Measurements from ENCODE around the gene KIAA0232. TPM values are rescaled to one million over a fixed set of nuclear protein-coding genes. Genes with fewer than 3 reads are reported as not detected.
"Not testable (repeated sequence)": the region's sequence is repeated elsewhere in the genome, so short reads cannot be mapped to it uniquely, and the experiment has no call there.

KIAA0232 gene
- total RNA-seq, 1 donor from 2014 or later: 20.9 TPM

DNA sequence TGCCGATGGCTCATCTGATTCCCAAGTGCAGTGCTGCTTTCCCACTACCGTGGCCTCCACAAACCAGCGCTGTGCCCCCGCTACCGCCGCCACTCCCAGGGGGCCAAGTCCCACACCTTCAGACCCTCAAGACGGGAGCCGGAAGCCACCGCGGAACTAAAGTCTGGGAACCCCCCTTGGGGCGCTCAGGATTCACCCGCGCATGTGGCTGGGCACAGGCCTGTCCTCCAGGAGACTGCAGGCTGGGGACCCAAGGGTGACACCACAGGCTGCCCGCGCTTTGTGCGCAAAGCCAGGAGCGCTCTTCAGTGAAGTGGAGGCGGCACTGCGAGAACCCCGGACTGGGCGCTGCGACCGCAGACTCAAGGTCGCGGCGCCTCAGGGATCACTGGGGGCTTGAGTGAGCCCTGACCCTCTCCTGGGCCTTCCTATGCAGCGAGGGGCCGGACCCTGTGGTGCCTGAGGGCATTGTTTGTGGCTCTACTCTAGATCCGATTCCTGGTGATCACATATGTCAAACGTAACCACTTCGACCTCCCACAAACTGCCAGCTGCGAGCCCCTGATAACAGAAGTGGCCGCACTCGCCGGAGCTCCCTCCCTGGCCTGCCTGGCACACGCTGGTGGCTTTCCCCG, 106.7 kb downstream of the KIAA0232 start:
- DNase-seq (ENCODE audit: low read depth): no peak
- TF ChIP-seq, protein P1, sequence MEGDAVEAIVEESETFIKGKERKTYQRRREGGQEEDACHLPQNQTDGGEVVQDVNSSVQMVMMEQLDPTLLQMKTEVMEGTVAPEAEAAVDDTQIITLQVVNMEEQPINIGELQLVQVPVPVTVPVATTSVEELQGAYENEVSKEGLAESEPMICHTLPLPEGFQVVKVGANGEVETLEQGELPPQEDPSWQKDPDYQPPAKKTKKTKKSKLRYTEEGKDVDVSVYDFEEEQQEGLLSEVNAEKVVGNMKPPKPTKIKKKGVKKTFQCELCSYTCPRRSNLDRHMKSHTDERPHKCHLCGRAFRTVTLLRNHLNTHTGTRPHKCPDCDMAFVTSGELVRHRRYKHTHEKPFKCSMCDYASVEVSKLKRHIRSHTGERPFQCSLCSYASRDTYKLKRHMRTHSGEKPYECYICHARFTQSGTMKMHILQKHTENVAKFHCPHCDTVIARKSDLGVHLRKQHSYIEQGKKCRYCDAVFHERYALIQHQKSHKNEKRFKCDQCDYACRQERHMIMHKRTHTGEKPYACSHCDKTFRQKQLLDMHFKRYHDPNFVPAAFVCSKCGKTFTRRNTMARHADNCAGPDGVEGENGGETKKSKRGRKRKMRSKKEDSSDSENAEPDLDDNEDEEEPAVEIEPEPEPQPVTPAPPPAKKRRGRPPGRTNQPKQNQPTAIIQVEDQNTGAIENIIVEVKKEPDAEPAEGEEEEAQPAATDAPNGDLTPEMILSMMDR (conservative IDR thresholded peaks at IDR 0.05; ENCODE audit: low read depth, low read length): no peak
- H3K4me3 ChIP-seq (ENCODE audit: low read depth, low read length): no peak overlapping the region

DNA sequence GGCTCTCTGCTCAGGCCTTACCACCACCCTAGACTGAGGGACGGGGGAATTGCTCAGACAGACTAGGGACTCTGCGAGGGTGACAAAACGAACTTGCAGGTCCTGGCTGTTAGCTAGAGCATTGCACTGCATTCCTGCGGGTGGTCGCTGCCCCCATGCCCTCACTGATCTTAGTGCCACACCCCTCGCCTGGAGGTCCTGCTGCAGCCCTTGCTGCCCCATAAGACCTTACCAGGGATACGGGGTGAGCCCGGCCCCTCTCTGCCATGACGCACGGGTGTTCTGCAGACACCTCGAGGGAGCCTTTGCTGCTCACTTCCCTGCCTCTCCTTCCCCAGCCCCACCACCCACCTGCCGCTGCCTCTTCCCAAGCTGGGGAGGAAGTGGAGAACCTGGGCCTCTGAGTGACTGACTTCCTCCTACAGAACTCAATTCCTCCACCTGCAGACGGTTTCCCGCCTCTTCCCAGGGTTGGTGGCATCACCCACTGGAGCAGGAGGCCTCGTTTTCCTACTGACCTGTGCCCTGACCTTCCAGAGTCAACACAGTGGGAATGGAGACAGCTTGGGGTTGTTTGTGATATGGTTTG, 107.3 kb downstream of the KIAA0232 start:
- no peak for DNase-seq (ENCODE audit: low read depth)
- TF ChIP-seq, protein P1 (conservative IDR thresholded peaks at IDR 0.05; ENCODE audit: low read depth, low read length): no peak
- no peak overlapping the region for H3K4me3 ChIP-seq (ENCODE audit: low read depth, low read length)

DNA sequence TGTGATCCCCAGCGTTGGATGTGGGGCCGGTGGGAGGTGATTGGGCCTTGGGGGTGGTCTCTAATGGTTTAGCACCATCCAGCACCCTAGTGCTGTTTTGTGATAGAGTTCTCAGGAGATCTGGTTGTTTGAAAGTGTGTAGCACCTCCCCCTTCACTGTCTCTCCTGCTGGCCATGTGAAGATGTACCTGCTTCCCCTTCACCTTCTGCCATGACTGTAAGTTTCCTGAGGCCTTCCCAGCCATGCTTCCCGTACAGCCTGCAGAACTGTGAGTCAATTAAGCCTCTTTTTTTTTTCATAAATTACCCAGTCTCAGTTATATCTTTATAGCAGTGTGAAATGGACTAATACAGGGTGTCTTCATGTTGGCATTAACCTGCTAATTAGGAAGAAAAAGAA, 107.8 kb downstream of the KIAA0232 start:
- H3K4me3 ChIP-seq (ENCODE audit: low read depth, low read length): no peak overlapping the region
- no peak for DNase-seq (ENCODE audit: low read depth)
- TF ChIP-seq, protein P1 (conservative IDR thresholded peaks at IDR 0.05; ENCODE audit: low read depth, low read length): no peak

DNA sequence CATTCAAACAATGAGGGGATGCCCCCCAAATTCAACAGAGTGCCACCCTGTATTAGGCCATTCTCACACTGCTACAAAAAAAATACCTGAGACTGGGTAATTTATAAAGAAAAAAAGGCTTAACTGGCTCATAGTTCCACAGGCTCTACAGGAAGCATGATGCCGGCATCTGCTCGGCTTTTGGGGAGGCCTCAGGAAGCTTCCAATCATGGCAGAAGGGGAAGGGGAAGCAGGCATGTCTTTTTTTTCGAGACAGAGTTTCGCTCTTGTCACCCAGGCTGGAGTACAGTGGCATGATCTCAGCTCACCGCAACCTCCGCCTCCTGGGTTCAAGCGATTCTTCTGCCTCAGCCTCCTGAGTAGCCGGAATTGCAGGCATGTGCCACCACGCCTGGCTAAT, 108.4 kb downstream of the KIAA0232 start:
- not testable (repeated sequence) for H3K4me3 ChIP-seq (ENCODE audit: low read depth, low read length); DNase-seq (ENCODE audit: low read depth)

DNA sequence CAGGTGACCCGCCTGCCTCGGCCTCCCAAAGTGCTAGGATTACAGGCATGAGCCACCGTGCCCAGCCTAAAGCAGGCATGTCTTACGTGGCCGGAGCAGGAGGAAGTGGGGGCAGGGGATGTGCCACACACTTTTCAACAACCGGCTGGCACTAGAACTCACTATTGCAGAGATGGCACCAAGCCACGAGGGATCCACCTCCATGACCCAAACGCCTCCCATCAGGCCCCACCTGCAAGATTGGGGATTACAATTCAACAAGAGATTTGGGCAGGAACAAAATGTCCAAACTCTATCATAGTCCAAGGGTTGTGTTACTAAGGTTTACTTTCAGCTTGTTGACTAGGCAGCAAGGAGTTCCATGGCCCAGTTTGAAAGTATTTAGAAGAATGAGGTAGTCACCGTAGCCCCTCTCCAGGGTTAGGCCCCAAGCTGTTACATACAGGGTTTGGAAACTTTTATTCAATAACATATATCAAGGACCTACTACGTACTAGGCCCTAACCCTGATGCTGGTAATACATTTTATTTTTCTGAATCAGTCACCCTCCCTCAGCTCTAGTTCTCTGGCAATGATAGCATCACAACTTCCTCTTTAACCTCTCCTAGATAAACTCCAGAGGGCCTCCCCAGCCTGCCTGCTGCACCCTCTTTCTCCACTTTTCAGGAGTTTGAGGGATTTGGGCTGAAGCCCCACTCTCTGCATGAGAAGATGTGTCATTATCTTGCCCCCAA, 109.1 kb downstream of the KIAA0232 start:
- DNase-seq (ENCODE audit: low read depth): no peak
- H3K4me3 ChIP-seq (ENCODE audit: low read depth, low read length): no peak overlapping the region
- TF ChIP-seq, protein P1 (conservative IDR thresholded peaks at IDR 0.05; ENCODE audit: low read depth, low read length): no peak

DNA sequence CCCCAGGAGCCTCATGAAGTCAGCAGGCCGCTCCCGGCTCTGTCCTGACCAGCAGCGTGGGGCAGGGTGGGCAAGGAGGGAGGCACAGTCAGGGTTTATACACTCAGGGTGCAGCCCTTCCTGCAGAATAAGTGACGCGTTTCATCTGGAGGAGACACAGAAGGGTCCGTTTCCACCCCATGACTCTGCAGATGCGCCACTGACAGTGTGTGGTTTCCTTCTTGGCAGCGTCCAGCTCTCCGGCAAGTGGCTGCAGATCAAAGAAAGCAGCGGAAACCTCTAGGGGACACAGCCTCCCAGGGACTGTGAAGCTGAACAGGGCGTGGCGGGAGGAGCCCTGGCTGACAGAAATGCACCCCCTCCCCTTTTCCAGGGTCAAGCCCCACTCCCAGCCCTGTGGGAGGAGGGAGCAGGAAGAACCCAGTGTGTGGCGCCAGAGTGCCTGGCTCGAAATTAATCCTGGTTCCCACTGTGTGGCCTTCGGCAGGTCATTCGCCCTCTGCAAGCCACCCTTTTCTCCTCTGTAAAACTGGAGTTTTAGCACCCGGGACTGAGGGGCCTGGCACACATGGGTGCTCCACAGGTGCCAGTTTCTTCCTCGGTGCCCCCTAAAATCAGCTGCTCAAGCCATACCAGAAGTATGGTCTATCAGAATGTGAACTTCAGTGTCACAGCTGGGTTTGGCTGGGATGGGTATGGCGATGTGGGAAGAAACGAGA, 109.8 kb downstream of the KIAA0232 start:
- TF ChIP-seq, protein P1 (conservative IDR thresholded peaks at IDR 0.05; ENCODE audit: low read depth, low read length): no peak
- DNase-seq (ENCODE audit: low read depth): no peak
- H3K4me3 ChIP-seq (ENCODE audit: low read depth, low read length): peak overlapping the region; percentile 19

DNA sequence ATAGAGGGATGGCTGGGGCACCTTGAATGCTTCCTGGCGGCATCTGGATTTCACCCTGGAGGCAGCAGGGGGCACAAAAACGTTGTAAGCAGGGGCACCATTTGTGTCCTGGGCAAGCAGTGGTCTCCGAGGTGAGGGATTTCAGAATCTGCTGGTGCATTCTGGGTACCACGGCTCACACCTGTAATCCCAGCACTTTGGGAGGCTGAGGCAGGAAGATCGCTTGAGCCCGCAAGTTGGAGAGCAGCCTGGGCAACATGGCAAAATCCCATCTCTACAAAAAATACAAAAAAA, 110.3 kb downstream of the KIAA0232 start:
- no peak for DNase-seq (ENCODE audit: low read depth)
- no peak overlapping the region for H3K4me3 ChIP-seq (ENCODE audit: low read depth, low read length)
- TF ChIP-seq, protein P1 (conservative IDR thresholded peaks at IDR 0.05; ENCODE audit: low read depth, low read length): no peak
